GM19025 (cell line): ENCODE data around the gene DIAPH3.
"Not testable (repeated sequence)": the region's sequence is repeated elsewhere in the genome, so short reads cannot be mapped to it uniquely, and the experiment has no call there.

ENCODE experiments used
- ATAC-seq: cut with Tn5 transposase; IDR thresholded peaks from one replicate; pipeline ENCODE4 v1.9.1; 2021; ENCODE audit warnings: mild to moderate bottlenecking, low read depth, moderate library complexity; ENCODE audit not compliant: unreplicated experiment

Gene DIAPH3

DNA sequence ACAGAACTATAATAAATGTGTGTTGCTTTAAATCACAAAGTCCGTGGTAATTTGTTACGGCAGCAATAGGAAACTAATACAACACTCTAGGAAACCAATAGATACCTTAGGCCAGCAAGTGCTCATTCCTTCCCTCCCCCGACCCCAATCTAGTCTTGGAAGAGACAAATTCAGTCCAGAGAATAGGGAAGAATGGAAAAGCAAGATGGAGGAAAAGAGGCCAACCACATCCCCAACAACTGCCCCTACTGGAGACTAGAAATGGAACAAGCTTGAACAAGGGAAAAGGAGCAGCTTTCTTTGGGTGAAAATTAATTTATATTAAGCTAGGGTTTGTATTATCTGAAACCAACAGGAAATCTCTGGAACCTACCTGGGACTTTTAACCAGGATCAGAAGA is 54.4 kb downstream of the DIAPH3 start:
- no peak for ATAC-seq

DNA sequence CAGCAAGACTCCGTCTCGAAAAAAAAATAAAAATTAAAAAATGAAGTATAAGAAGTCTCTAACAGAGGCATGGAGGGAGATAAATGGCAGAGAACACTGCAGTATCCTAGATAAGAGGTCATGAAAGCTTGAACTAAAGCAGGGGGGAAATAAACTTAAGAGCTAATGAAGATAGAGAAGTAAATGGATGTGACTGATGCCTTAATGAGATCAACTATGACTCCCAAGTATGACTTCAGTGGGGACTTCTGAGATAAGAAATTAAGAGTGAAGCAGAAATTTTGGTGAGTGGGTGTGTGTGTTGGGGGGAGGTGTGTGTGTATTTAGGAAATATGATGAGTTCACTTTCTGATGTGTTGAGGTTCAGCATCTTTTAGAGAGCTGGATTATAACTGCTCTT is 55.1 kb downstream of the DIAPH3 start:
- no peak for ATAC-seq

DNA sequence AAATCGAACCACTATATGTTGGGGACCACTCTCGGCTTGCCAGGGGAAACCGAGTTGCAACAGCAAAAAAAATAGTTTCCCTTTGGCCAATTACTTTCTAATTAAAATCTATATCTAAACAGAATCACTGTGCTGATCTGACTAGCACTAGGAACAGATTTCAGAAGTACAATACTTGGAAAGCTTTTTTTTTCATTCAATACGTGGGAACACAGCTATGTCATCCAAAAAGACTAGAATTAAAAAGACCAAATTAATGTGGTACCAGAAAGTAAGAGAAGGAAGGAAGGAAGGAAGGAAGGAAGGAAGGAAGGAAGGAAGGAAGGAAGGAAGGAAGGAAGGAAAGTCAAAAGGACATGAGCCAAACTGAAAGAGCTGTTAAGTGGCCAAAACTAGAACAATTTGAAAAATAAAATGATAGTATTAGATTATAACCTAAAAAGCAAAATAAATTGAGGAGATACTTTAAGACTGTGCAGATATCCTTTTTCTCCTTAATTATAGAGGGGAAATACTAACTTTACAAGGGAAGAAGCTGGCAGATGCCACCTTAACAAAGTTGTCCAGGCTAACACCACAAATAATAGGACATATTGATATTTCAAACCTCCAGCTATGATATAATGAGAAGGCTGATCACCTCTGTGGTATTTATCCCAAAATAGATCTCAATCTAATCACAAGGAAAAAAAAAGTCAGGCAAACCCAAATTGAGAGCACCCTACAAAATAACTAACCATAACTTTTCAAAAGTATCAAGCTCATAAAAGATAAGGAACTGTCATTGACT is 63.9 kb downstream of the DIAPH3 start:
- ATAC-seq, result no peak

DNA sequence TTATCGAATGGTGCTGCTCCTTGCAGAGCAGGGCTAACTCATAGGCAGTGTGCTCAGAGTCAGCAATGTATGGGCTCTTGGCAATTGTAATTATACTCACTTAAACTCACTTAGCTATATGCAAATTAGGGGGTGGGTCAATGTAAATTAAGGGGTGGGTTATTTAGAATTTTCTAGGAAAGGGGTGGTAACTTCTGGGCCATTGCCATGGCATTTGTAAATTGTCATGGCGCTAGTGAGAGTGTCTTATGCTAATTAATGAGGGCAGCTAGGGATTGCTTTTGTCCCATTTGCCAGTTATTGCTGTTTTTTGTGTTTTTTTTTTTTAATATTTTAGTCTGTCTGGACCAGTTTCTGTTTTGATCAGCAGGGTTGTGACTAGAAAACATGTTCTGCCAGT is 68.4 kb downstream of the DIAPH3 start:
- ATAC-seq, result no peak

DNA sequence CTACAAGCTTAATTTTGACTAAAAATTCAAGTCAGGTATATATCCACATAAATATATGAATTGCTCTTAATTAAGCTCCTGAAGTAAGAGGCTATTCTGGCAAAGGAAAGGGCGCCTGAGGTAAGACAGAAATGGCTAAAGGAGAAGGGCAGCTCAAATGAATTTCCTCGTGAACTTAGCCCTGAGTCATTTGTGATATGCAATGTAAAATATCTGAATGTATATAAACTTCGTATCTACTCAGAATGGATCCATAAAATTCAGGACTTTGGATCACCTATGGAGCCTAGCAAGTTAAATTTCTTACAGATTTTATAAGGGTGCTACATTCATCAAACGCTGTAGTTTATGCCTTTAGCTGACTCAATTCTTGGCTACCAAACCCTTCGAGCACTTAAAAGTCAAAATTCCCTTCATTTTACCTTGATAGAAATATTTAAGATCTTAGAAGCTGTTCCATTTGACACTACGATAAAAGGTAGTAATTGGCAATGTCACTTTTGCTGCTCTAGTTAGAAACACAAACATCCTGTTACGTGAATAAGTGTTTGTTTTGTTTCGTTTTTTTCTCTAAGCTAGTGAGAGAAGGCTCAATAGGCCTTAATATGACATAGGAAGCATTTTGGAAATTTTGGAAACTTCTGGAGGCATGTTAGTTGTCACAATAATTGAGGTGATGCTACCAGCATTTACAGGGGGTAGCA is 69.2 kb downstream of the DIAPH3 start:
- no peak for ATAC-seq

DNA sequence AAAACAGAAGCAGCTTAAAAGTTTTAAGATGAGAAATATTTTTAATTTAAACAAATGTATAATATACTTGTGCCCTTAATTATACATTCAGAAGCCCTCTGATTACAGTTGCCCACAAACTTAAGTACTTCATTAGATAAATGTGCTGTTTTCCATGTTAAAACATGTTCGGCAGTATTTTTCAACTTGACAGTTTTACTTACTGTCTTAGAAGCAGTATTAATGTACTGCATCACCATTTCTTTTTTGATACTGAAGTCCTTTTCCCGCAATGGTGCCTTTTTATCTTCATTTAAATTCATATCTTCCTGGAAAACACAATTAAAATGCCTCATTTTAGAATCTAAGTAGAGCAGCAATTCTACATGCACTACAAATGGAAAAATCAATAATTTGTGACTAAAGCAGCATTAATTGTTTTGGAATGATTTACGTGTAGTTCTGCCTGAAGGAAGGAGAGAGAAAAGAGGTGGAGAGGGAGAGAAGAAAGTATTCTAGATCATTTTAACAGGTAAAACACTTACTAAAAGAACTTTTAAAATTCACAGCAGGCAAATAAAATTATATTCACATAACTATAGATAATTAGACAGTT is 70.2 kb downstream of the DIAPH3 start:
- no peak for ATAC-seq

GRCh38 chr13:60091573-60091972 is 72.2 kb downstream of the DIAPH3 start:
- no peak for ATAC-seq

GRCh38 chr13:60090574-60090973 is 73.2 kb downstream of the DIAPH3 start:
- no peak for ATAC-seq

- ATAC-seq, result not testable (repeated sequence)
Observed at GRCh38 chr13:60083780-60084179, 79.9 kb downstream of the DIAPH3 start.

DNA sequence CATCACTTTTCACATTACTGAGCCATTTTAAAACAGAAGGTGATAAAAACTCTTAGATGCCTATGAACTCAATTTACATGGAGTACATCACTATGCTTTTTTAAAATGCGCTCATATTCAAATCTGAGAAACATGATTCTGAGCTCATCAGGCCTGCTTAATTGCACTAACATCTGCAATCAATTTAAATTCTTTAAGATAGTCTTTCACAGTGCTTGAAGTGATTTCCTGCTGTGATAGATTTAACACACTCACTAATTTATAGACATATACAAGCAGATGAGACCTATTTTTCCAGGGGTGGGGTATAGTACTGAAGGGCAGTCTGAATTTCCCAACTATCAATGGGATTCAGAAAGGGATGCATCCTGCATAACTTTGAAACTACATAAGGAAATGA is 82.9 kb downstream of the DIAPH3 start:
- ATAC-seq, result no peak

- no peak for ATAC-seq
Observed at GRCh38 chr13:60078226-60078625, 85.5 kb downstream of the DIAPH3 start.

GRCh38 chr13:60075850-60076249 is 87.9 kb downstream of the DIAPH3 start:
- no peak for ATAC-seq

GRCh38 chr13:60074397-60074796 is 89.3 kb downstream of the DIAPH3 start:
- no peak for ATAC-seq

- no peak for ATAC-seq
Observed at GRCh38 chr13:60066226-60066625, 97.5 kb downstream of the DIAPH3 start.

GRCh38 chr13:60062502-60062901 is 101.2 kb downstream of the DIAPH3 start:
- ATAC-seq, result no peak

- ATAC-seq, result no peak
Observed at GRCh38 chr13:60061737-60062136, 102.0 kb downstream of the DIAPH3 start.

- no peak for ATAC-seq
Observed at GRCh38 chr13:60051754-60052285, 111.9 kb downstream of the DIAPH3 start.

- not testable (repeated sequence) for ATAC-seq
Observed at GRCh38 chr13:60048353-60048752, 115.4 kb downstream of the DIAPH3 start.

DNA sequence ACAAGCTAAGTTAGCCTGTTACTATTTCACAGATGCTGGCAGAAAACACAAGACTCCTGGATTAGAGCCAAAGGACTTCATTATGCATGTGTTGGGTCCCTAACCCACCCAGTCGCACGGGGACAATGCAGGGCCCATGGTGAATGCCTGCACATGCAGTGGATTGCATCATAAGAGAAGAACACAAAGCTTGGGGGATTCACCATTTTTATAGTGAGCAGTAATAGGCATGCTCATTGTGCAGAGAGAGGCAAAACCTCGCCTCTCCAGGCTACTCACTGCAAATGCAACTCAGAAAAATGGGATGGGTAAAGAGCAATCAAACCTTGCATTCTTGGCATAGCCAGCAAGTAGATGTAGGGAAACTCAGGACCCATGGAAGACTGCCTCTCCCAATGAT is 115.8 kb downstream of the DIAPH3 start:
- ATAC-seq, result no peak

- ATAC-seq, result no peak
Observed at GRCh38 chr13:60044321-60044720, 119.4 kb downstream of the DIAPH3 start.

DNA sequence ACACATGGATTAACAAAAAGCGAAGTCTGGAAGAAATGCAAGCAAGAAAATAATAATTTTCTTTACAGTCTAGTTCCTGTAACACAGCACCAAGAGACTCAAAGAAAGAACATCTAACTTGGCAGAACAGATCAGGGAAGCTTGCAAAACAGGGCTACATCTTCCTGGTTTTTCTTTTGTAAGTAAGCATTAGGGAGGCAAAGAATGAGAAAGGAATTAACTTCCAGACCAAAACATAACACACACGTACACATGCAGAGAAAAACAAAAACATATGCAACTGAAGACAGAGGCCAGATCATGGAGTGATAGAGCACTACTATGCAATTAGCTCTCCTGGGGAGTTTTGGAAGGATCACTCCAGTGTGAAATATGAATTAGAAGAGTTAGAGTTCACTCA is 120.5 kb downstream of the DIAPH3 start:
- no peak for ATAC-seq
